Measurements from ENCODE around the gene NHERF2. TPM values are rescaled to one million over a fixed set of nuclear protein-coding genes. Genes with fewer than 3 reads are reported as not detected.

The NHERF2 gene
- total and polyA plus RNA-seq, 11 donors = 124 to 496 (median 227) TPM

DNA sequence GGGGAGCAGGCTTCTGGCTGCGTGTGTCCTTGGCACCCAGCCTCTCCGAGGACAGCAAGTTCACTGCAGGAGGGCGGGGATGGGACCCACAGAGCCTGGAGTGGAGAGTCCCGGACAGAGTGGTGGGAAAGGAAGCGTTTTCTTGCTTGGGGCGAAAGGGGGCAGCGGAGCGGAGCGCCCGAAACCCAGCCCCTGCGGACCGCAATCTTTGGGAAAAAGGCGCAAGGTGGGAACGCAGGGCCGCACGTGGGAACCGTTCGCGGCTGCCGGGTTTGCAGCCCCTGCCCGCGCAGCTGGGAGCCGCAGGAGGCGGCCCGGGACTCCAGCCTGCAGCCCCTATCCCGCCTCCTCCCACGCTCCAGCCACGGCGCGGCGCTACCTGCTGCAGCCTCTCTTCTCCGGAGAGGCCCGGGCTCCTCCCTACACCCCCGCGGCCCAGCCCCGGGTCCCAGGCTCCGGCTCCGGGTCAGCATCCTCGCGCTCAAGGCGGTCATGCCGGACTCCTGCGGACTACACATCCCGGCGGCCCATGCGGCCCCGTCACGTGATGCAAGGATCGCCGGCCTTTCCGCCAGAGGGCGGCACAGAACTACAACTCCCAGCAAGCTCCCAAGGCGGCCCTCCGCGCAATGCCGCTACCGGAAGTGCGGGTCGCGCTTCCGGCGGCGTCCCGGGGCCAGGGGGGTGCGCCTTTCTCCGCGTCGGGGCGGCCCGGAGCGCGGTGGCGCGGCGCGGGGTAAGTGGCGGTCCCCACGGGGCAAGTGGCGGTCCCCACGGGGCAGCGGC is 20.8 kb downstream of the NHERF2 start, which contains the start of the genes NTHL1 and TSC2:
Gene NTHL1, minus strand, starts transcription at position 505 of the 786 bp plus-strand sequence. Its CDS starts 11 bp downstream, at position 494.
Gene TSC2, plus strand, starts transcription at position 656 of the 786 bp plus-strand sequence. CDS start 631 bp downstream, outside the sequence.
- peak within 1 kb of the TSS; percentile 36 to 94 (median 86) for H3K27ac ChIP-seq
- TF ChIP-seq POLR2A (IDR thresholded peaks at IDR 0.05) = peak in 1 of 2 donors; percentile 77
- TF ChIP-seq, protein P1, sequence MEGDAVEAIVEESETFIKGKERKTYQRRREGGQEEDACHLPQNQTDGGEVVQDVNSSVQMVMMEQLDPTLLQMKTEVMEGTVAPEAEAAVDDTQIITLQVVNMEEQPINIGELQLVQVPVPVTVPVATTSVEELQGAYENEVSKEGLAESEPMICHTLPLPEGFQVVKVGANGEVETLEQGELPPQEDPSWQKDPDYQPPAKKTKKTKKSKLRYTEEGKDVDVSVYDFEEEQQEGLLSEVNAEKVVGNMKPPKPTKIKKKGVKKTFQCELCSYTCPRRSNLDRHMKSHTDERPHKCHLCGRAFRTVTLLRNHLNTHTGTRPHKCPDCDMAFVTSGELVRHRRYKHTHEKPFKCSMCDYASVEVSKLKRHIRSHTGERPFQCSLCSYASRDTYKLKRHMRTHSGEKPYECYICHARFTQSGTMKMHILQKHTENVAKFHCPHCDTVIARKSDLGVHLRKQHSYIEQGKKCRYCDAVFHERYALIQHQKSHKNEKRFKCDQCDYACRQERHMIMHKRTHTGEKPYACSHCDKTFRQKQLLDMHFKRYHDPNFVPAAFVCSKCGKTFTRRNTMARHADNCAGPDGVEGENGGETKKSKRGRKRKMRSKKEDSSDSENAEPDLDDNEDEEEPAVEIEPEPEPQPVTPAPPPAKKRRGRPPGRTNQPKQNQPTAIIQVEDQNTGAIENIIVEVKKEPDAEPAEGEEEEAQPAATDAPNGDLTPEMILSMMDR (IDR thresholded peaks at IDR 0.05) = peak; percentile 24 to 78 (median 54)
- H3K9me3 ChIP-seq = no peaks in the 10 kb centered on the region
- H3K27me3 ChIP-seq = no peaks in the 10 kb centered on the region
- DNase-seq (peak; percentile 97 to 98 (median 98)), ATAC-seq (peak; percentile 82 to 94 (median 92))
- 0 to 1% (median 1%) methylated on average over 37 to 81 of the region's 81 CpGs for WGBS, 4 donors
- H3K4me3 ChIP-seq = peak within 1 kb of the TSS; percentile 71 to 99 (median 91)
- H3K4me1 ChIP-seq = peaks cover 14 to 61% (median 47%) of the 10 kb centered on the region in 12 donors
- peaks cover 0 to 27% (median 26%) of the 10 kb centered on the region in 9 donors for H3K36me3 ChIP-seq
- intact Hi-C loops (cut with DNase I) = loop anchor here in 5 of 10 donors (1.0 to 2.0 kb wide), 5 partner anchors 17 to 24 kb away; partner anchors contain the start of gene NHERF2 (in 1 of the 5)

GRCh38 chr16:2048116-2048543 is 21.4 kb downstream of the NHERF2 start:
- TF ChIP-seq, protein P1 (IDR thresholded peaks at IDR 0.05) = no peak
- no peak for TF ChIP-seq POLR2A (IDR thresholded peaks at IDR 0.05)
- 1 to 2% (median 1%) methylated on average over 15 to 30 of the region's 30 CpGs for WGBS, 4 donors
- intact Hi-C loops (cut with DNase I) = loop anchor here in 1 of 10 donors (1.0 kb wide), 1 partner anchor 16 kb away; no protein-coding TSS in a partner anchor
- DNase-seq = peak in 1 of 5 donors; percentile 60
- H3K36me3 ChIP-seq = peaks cover 0 to 33% (median 30%) of the 10 kb centered on the region in 9 donors
- no peaks in the 10 kb centered on the region for H3K9me3 ChIP-seq
- peak overlapping the region; percentile 36 to 94 (median 86) for H3K27ac ChIP-seq
- H3K27me3 ChIP-seq = no peaks in the 10 kb centered on the region
- no peak for ATAC-seq
- H3K4me3 ChIP-seq = peak overlapping the region; percentile 71 to 99 (median 91)
- H3K4me1 ChIP-seq = peaks cover 14 to 55% (median 43%) of the 10 kb centered on the region in 12 donors

- WGBS, 4 donors = 95 to 97% (median 96%) methylated on average over 18 to 21 of the region's 21 CpGs
- peaks cover 0 to 80% (median 66%) of the 10 kb centered on the region in 9 donors for H3K36me3 ChIP-seq
- no peak for ATAC-seq
Measured at GRCh38 chr16:2053211-2053610, 26.5 kb downstream of the NHERF2 start.

More at GRCh38 chr16:2053211-2053610, 26.5 kb downstream of the NHERF2 start:
- Histone ChIP-seq H3K27me3 (no peaks in the 10 kb centered on the region), H3K27ac (no peak overlapping the region), H3K4me1 (peaks cover 0 to 15% (median 10%) of the 10 kb centered on the region in 12 donors), H3K9me3 (no peaks in the 10 kb centered on the region), H3K4me3 (no peak overlapping the region)
- TF ChIP-seq, protein P1 (IDR thresholded peaks at IDR 0.05) = no peak
- TF ChIP-seq POLR2A (IDR thresholded peaks at IDR 0.05) = no peak
- intact Hi-C loops (cut with DNase I) = loop anchor here in 1 of 10 donors (5.0 kb wide), 1 partner anchor 36 kb away; the partner anchor contains the start of gene NPW
- no peak for DNase-seq
